ENCODE data around the gene HAND2. TPM values are rescaled to one million over a fixed set of nuclear protein-coding genes. Genes with fewer than 3 reads are reported as not detected.
A peak's percentile ranks its signal among the peaks of the same experiment; 100 is the strongest.

HAND2 gene
- total RNA-seq: 100 to 1,000 TPM in 3 of 4 donors, 10 to 100 TPM in 1; 73.0 to 138 (median 128) TPM

- no peaks in the 10 kb centered on the region for H3K9me3 ChIP-seq
- H3K4me3 ChIP-seq: peak within 1 kb of the TSS; percentile 80 to 87
- WGBS, 2 donors (ENCODE audit: low coverage in 1 of 2): 0 to 2% methylated on average over 12 to 16 of the region's 81 CpGs
- peaks cover 0 to 10% of the 10 kb centered on the region in 2 donors for H3K36me3 ChIP-seq
- peaks cover 40% of the 10 kb centered on the region for H3K27me3 ChIP-seq
- TF ChIP-seq POLR2A (IDR thresholded peaks at IDR 0.05) (peak; percentile 80 to 87), POLR2AphosphoS5 (IDR thresholded peaks at IDR 0.05) (peak; percentile 83), CTCF (IDR thresholded peaks at IDR 0.05) (no peak), EP300 (IDR thresholded peaks at IDR 0.05) (no peak)
- ATAC-seq: peak; percentile 80
- H3K4me1 ChIP-seq: peaks cover 0 to 49% (median 8%) of the 10 kb centered on the region in 3 donors
- H3K27ac ChIP-seq: peak within 1 kb of the TSS; percentile 88 to 98 (median 98)
Observed at GRCh38 chr4:173529477-173530325, at the start of gene HAND2. HAND2 (minus strand) TSS chr4:173530229; CDS start chr4:173529289, 940 bp downstream.

DNA sequence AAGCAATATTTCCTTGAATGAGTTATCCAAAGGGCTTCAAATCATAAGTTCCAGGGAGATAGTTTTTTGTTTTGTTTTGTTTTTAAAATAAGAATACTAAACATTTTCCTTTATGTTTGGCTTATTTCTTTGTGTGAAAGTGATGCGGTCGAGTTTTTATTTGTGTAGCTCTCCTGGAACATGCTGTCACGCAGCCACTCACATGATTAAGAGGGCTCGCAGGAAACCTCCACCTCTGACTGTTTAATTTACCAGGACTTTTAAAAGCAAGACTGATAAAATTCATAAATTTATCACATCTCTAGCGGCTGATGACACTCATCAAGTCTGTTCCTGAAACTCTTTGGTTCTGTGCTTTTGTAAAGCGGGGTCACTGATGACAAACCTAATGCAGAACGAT lies 48.9 kb upstream of the HAND2 start:
- WGBS, 2 donors (ENCODE audit: low coverage in 1 of 2): 56 to 69% methylated on average over 6 of the region's 7 CpGs
- Histone ChIP-seq H3K4me3 (no peak overlapping the region), H3K4me1 (peaks cover 0 to 6% (median 0%) of the 10 kb centered on the region in 3 donors), H3K27me3 (no peaks in the 10 kb centered on the region), H3K36me3 (no peaks in the 10 kb centered on the region), H3K27ac (no peak overlapping the region), H3K9me3 (no peaks in the 10 kb centered on the region)
- ATAC-seq: no peak
- TF ChIP-seq POLR2AphosphoS5 (IDR thresholded peaks at IDR 0.05) (no peak), CTCF (IDR thresholded peaks at IDR 0.05) (no peak), POLR2A (IDR thresholded peaks at IDR 0.05) (no peak), EP300 (IDR thresholded peaks at IDR 0.05) (no peak)

DNA sequence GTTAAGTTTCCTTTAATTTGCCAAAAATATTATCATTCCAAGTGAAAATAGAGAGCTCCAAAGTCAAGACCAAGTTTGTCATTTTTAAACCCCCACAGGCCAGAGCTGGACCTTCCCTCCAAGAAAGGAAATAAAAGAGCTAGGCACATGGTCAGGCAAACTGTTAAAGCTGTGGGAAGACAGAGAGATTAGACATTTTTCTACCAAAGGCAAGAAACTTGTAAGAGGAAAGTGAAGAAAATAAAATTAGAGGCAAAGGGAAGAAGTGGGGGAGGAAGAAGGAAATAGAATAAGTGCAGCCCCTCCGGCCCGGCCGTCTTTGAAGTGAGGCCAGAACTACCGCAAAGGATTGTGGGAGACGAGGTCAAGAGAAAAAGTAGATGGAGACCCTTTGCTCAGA lies 47.9 kb upstream of the HAND2 start:
- WGBS, 2 donors (ENCODE audit: low coverage in 1 of 2): 91 to 94% methylated on average over 5 of the region's 5 CpGs
- no peak for ATAC-seq
- peaks cover 2 to 16% (median 2%) of the 10 kb centered on the region in 3 donors for H3K4me1 ChIP-seq
- H3K36me3 ChIP-seq: no peaks in the 10 kb centered on the region
- no peak for TF ChIP-seq CTCF (IDR thresholded peaks at IDR 0.05)
- no peak for TF ChIP-seq EP300 (IDR thresholded peaks at IDR 0.05)
- TF ChIP-seq POLR2A (IDR thresholded peaks at IDR 0.05): no peak
- TF ChIP-seq POLR2AphosphoS5 (IDR thresholded peaks at IDR 0.05): no peak
- H3K27ac ChIP-seq: no peak overlapping the region
- no peaks in the 10 kb centered on the region for H3K9me3 ChIP-seq
- no peak overlapping the region for H3K4me3 ChIP-seq
- H3K27me3 ChIP-seq: no peaks in the 10 kb centered on the region

DNA sequence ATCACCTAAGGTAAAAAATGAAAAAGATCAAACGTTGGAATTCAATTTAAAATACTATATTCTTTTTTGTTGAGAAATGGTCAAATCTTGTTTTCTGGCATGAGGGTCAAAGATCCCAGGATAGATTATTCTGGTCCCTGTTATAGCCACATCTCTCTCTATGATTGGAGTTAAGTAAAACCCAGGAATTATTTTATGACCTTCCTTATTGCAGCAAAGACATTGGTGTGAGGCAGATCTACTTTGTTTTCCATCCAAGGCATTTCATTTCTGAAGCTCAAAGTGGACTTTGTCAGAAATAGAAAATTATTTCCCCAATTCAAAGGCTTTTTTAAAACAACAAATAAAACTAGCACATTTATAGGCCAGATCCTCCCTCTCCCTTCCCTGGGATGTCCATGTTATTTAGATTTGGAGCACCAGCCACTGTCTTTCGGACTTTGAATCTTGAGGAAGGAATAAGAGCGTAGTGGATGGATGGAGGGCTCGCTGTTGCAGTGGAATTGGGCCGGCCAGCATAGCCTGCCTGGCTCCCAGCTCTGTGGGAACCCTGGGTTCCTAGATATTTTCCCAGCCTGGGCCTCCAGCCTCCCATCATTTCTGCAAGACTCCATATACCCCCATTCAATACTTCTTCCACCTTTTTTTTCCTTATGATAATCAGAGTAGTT lies 45.6 kb upstream of the HAND2 start:
- 87 to 92% methylated on average over 4 to 5 of the region's 5 CpGs for WGBS, 2 donors (ENCODE audit: low coverage in 1 of 2)

More for the DNA sequence above, 45.6 kb upstream of the HAND2 start:
- no peaks in the 10 kb centered on the region for H3K27me3 ChIP-seq
- no peak overlapping the region for H3K4me3 ChIP-seq
- no peak for ATAC-seq
- H3K36me3 ChIP-seq: no peaks in the 10 kb centered on the region
- peaks cover 6 to 38% (median 8%) of the 10 kb centered on the region in 3 donors for H3K4me1 ChIP-seq
- TF ChIP-seq CTCF (IDR thresholded peaks at IDR 0.05): no peak
- no peaks in the 10 kb centered on the region for H3K9me3 ChIP-seq
- no peak overlapping the region for H3K27ac ChIP-seq
